Panc1 (cell line): ENCODE measurements around the gene ZNF474. TPM values are rescaled to one million over a fixed set of nuclear protein-coding genes. Genes with fewer than 3 reads are reported as not detected.

ENCODE experiments used
- ATAC-seq: fragments of 200-7000 bp; cut with Tn5 transposase; 2 replicates; pipeline ENCODE4 v1.9.1; 2020; ENCODE audit warnings: mild to moderate bottlenecking, moderate library complexity
- BruUV-seq: library from RNA; stranded (reverse); fragments of 400-500 nt; replicated peaks from 2 replicates; lab custom pipeline; 2021; lab: Mats Ljungman, UMichigan
- CTCF ChIA-PET: fragments of 300-600 bp; sonication (Branson Sonifier 250); formaldehyde crosslinking; loops from one replicate; lab custom pipeline; 2022; ENCODE audit warnings: antibody characterized with exemption; lab: Charles Lee
- POLR2A ChIA-PET: fragments of 300-600 bp; sonication (Branson Sonifier 250); formaldehyde crosslinking; loops from one replicate; lab custom pipeline; 2022; ENCODE audit warnings: antibody characterized with exemption; lab: Charles Lee
- DNase-seq: peaks from one replicate; pipeline ENCODE4 v3.0.0-alpha.2; 2010; ENCODE audit warnings: low read depth, low spot score
- H3K27ac ChIP-seq: 2 replicates; pipeline ENCODE4 v1.5.1; 2011; ENCODE audit warnings: mild to moderate bottlenecking, low read length, inconsistent platforms
- H3K27me3 ChIP-seq: fragments of 200-500 bp; sonication (Bioruptor generic); 2 replicates; pipeline ENCODE4 v1.6.0; 2014; ENCODE audit warnings: low read length, inconsistent platforms; ENCODE audit not compliant: control insufficient read depth, insufficient read depth
- H3K36me3 ChIP-seq: fragments of 200-500 bp; sonication (Bioruptor generic); 2 replicates; pipeline ENCODE4 v1.5.1; 2014; ENCODE audit warnings: inconsistent platforms, mild to moderate bottlenecking, low read length, moderate library complexity; ENCODE audit not compliant: control insufficient read depth, insufficient read depth
- H3K4me1 ChIP-seq: 2 replicates; pipeline ENCODE4 v1.5.1; 2011; ENCODE audit warnings: inconsistent platforms, mild to moderate bottlenecking, low read length, moderate library complexity; ENCODE audit not compliant: control insufficient read depth, insufficient read depth
- H3K4me3 ChIP-seq, 2 experiments: 2 replicates each; pipeline ENCODE4 v1.5.1; 2011 to 2012; ENCODE audit warnings: low read depth in 2 of 2, low read length in 2 of 2, mild to moderate bottlenecking in 2 of 2, inconsistent platforms in 1 of 2, moderate library complexity in 1 of 2
- H3K9me3 ChIP-seq: fragments of 200-500 bp; sonication (Bioruptor generic); 2 replicates; pipeline ENCODE4 v1.5.1; 2014; ENCODE audit warnings: low read depth, mild to moderate bottlenecking, inconsistent platforms, low read length, moderate library complexity; ENCODE audit not compliant: control insufficient read depth, insufficient read depth
- POLR2AphosphoS5 ChIP-seq: IDR thresholded peaks from 2 replicates; pipeline ENCODE4 v1.6.1; 2012; ENCODE audit warnings: mild to moderate bottlenecking, low read depth, low read length, moderate library complexity
- SIN3A ChIP-seq: IDR thresholded peaks from 2 replicates; pipeline ENCODE4 v1.6.1; 2012; ENCODE audit warnings: low read depth, mild to moderate bottlenecking, low read length, moderate library complexity, borderline replicate concordance; ENCODE audit not compliant: insufficient read depth
- TCF7L2 ChIP-seq: IDR thresholded peaks from 2 replicates; pipeline ENCODE4 v1.6.1; 2011; ENCODE audit warnings: mild to moderate bottlenecking, low read depth, low read length, inconsistent platforms
- in situ Hi-C: cut with HindIII; loops from 2 replicates; pipeline ENCODE4 v1.10.0; 2016; ENCODE audit warnings: low sequenced_read_pairs, low pct_unique_long_range_greater_than_20kb
- intact Hi-C: fragments of 100-400 bp; cut with micrococcal nuclease; formaldehyde crosslinking; loops from one replicate; pipeline ENCODE4 v1.10.0; 2022; ENCODE audit not compliant: unreplicated experiment
- total RNA-seq: library from RNA; stranded (reverse); gene quantifications from one replicate; pipeline ENCODE4 v1.2.1, GENCODE V29; 2021; ENCODE audit not compliant: unreplicated experiment
- TF ChIP-seq, protein P1 (sequence below), 2 experiments: IDR thresholded peaks; 2 replicates each; pipeline ENCODE4 v1.6.1; 2011 to 2012; ENCODE audit warnings: low read depth in 2 of 2, control low read depth in 1 of 2, low read length in 1 of 2, mild to moderate bottlenecking in 1 of 2, moderate library complexity in 1 of 2; ENCODE audit not compliant: insufficient read depth in 1 of 2
- TF ChIP-seq, protein P2 (sequence below): fragments of 450-650 bp; IDR thresholded peaks from 2 replicates; pipeline ENCODE4 v1.5.1; 2017; ENCODE audit warnings: mild to moderate bottlenecking

ZNF474 gene
- total RNA-seq, 1 experiment from 2014 or later: not detected

DNA sequence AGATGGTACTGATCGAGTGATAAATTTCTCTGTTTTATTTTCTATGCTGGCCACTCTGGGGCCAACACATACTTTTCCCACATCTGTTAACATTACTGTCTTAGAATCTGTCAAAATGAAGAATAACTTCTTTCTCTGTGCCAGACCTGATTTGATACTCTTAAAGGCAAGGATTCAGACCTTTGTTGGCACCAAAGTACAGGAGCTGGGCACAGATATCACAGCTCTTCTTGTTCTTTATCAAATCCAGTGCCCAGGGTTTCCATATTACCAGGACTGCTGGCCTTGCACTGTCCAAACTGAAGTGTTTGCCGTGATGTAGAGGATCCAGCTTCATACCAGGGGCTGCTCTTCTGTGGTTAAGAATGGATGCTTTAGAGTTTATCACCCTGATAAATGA, 20.9 kb downstream of the ZNF474 start:
- intact Hi-C loops: no loop called here
- Histone ChIP-seq H3K27ac (no peak overlapping the region), H3K9me3 (no peaks in the 10 kb centered on the region), H3K36me3 (no peaks in the 10 kb centered on the region), H3K27me3 (no peaks in the 10 kb centered on the region), H3K4me1 (no peaks in the 10 kb centered on the region), H3K4me3 (no peak overlapping the region)
- no peak for TF ChIP-seq POLR2AphosphoS5
- no peak for TF ChIP-seq SIN3A
- DNase-seq: no peak
- BruUV-seq: no TSS peak
- ChIA-PET POLR2A (no interaction called here), CTCF (no interaction called here)
- in situ Hi-C loops: no loop called here
- ATAC-seq: no peak

DNA sequence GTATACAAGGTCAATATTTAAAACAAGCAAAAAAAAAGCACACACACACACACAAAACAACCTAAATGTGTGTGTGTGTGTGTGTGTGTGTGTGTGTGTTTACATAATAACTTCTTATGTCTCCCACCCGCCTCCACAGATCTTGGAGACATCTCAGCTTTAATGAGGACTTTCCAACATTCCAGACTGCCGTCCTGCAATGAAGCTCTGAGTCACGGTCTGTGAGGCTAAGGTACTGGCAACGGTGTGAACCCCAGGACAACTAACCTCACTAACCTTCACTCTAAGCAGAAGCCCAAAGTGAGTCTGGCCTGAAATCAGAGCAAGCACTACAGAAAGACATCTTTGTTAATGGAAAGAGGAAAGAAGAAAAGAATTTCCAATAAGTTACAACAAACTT, 22.3 kb downstream of the ZNF474 start:
- Histone ChIP-seq H3K9me3 (no peaks in the 10 kb centered on the region), H3K27me3 (no peaks in the 10 kb centered on the region), H3K36me3 (no peaks in the 10 kb centered on the region), H3K4me1 (no peaks in the 10 kb centered on the region), H3K27ac (no peak overlapping the region), H3K4me3 (no peak overlapping the region)
- POLR2A ChIA-PET: no interaction called here
- in situ Hi-C loops: no loop called here
- BruUV-seq: no TSS peak
- DNase-seq: no peak
- TF ChIP-seq TCF7L2 (no peak), SIN3A (no peak), POLR2AphosphoS5 (no peak)
- TF ChIP-seq, protein P1, sequence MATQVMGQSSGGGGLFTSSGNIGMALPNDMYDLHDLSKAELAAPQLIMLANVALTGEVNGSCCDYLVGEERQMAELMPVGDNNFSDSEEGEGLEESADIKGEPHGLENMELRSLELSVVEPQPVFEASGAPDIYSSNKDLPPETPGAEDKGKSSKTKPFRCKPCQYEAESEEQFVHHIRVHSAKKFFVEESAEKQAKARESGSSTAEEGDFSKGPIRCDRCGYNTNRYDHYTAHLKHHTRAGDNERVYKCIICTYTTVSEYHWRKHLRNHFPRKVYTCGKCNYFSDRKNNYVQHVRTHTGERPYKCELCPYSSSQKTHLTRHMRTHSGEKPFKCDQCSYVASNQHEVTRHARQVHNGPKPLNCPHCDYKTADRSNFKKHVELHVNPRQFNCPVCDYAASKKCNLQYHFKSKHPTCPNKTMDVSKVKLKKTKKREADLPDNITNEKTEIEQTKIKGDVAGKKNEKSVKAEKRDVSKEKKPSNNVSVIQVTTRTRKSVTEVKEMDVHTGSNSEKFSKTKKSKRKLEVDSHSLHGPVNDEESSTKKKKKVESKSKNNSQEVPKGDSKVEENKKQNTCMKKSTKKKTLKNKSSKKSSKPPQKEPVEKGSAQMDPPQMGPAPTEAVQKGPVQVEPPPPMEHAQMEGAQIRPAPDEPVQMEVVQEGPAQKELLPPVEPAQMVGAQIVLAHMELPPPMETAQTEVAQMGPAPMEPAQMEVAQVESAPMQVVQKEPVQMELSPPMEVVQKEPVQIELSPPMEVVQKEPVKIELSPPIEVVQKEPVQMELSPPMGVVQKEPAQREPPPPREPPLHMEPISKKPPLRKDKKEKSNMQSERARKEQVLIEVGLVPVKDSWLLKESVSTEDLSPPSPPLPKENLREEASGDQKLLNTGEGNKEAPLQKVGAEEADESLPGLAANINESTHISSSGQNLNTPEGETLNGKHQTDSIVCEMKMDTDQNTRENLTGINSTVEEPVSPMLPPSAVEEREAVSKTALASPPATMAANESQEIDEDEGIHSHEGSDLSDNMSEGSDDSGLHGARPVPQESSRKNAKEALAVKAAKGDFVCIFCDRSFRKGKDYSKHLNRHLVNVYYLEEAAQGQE (IDR thresholded peaks at IDR 0.05; ENCODE audit: insufficient read depth in 1 of 2, low read depth in 2 of 2, low read length in 1 of 2): no peak
- CTCF ChIA-PET: no interaction called here
- ATAC-seq: no peak
- intact Hi-C loops: no loop called here

DNA sequence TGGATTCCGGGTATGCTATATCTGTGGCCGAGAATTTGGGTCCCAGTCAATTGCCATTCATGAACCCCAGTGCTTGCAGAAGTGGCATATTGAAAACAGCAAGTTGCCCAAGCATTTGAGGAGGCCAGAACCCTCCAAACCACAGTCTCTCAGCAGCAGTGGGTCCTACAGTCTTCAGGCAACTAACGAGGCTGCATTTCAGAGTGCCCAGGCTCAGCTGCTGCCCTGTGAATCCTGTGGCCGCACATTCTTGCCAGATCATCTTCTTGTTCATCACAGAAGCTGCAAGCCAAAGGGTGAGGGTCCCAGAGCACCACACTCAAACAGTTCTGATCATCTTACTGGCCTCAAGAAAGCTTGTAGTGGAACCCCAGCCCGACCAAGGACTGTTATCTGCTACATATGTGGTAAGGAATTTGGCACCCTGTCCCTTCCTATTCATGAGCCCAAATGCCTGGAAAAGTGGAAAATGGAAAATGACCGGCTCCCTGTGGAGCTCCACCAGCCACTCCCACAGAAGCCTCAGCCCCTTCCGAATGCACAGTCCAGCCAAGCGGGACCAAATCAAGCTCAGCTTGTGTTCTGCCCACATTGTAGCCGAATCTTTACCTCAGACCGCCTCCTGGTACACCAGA, 23.0 kb downstream of the ZNF474 start:
- BruUV-seq: no TSS peak
- Histone ChIP-seq H3K9me3 (no peaks in the 10 kb centered on the region), H3K27me3 (no peaks in the 10 kb centered on the region), H3K4me1 (no peaks in the 10 kb centered on the region), H3K4me3 (no peak overlapping the region), H3K36me3 (no peaks in the 10 kb centered on the region), H3K27ac (no peak overlapping the region)
- ATAC-seq (no peak), DNase-seq (no peak)
- intact Hi-C loops (no loop called here), in situ Hi-C loops (no loop called here)
- CTCF ChIA-PET: no interaction called here
- TF ChIP-seq SIN3A (no peak), TCF7L2 (no peak), POLR2AphosphoS5 (no peak)
- TF ChIP-seq, protein P1 (IDR thresholded peaks at IDR 0.05; ENCODE audit: insufficient read depth in 1 of 2, low read depth in 2 of 2, low read length in 1 of 2): no peak
- TF ChIP-seq, protein P2, sequence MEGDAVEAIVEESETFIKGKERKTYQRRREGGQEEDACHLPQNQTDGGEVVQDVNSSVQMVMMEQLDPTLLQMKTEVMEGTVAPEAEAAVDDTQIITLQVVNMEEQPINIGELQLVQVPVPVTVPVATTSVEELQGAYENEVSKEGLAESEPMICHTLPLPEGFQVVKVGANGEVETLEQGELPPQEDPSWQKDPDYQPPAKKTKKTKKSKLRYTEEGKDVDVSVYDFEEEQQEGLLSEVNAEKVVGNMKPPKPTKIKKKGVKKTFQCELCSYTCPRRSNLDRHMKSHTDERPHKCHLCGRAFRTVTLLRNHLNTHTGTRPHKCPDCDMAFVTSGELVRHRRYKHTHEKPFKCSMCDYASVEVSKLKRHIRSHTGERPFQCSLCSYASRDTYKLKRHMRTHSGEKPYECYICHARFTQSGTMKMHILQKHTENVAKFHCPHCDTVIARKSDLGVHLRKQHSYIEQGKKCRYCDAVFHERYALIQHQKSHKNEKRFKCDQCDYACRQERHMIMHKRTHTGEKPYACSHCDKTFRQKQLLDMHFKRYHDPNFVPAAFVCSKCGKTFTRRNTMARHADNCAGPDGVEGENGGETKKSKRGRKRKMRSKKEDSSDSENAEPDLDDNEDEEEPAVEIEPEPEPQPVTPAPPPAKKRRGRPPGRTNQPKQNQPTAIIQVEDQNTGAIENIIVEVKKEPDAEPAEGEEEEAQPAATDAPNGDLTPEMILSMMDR: no peak
- POLR2A ChIA-PET: no interaction called here
